Lower leg skin (tissue), 4 donors: ENCODE data around the gene JDP2. TPM values are rescaled to one million over a fixed set of nuclear protein-coding genes. Genes with fewer than 3 reads are reported as not detected.

Experiments used
- DNase-seq, 2 donors: peaks; one replicate each; pipeline ENCODE4 v3.0.0-alpha.2; 2019; ENCODE audit warnings: low spot score in 2 of 2
- H3K4me3 ChIP-seq: fragments of 200-600 bp; sonication (generic); 2 replicates; pipeline ENCODE4 v1.5.1; 2017; ENCODE audit warnings: mild to moderate bottlenecking, low read depth; ENCODE audit not compliant: poor library complexity, severe bottlenecking
- POLR2A ChIP-seq, 2 donors: fragments of 450-650 bp; IDR thresholded peaks; one replicate each; pipeline ENCODE4 v1.6.1; 2016 to 2017; ENCODE audit warnings: antibody characterized with exemption in 2 of 2, mild to moderate bottlenecking in 1 of 2, moderate library complexity in 1 of 2
- WGBS, 2 donors: methylation state at CpG; one replicate each; pipeline ENCODE4 v1.1.5; 2018; 5-methylcytosine and 5-hydroxymethylcytosine counted together
- intact Hi-C: fragments of 100-400 bp; cut with DNase I; formaldehyde crosslinking; loops from one replicate; pipeline ENCODE4 v1.15.0; 2023; ENCODE audit warnings: low total_unique reads
- total RNA-seq, 4 donors: library from RNA; depleted of rRNA; stranded (reverse); fragments of >200 nt; gene quantifications; one replicate each; pipeline ENCODE4 v1.1.0, GENCODE V29; 2016
- TF ChIP-seq, protein P1 (sequence below), 3 donors: fragments of 450-650 bp; IDR thresholded peaks; one replicate each; pipeline ENCODE4 v1.5.1; 2016; ENCODE audit warnings: antibody characterized with exemption in 3 of 3, mild to moderate bottlenecking in 3 of 3, moderate library complexity in 2 of 3

The JDP2 gene
- total RNA-seq, 4 donors from 2014 or later: 31.7 to 53.9 (median 36.0) TPM

DNA sequence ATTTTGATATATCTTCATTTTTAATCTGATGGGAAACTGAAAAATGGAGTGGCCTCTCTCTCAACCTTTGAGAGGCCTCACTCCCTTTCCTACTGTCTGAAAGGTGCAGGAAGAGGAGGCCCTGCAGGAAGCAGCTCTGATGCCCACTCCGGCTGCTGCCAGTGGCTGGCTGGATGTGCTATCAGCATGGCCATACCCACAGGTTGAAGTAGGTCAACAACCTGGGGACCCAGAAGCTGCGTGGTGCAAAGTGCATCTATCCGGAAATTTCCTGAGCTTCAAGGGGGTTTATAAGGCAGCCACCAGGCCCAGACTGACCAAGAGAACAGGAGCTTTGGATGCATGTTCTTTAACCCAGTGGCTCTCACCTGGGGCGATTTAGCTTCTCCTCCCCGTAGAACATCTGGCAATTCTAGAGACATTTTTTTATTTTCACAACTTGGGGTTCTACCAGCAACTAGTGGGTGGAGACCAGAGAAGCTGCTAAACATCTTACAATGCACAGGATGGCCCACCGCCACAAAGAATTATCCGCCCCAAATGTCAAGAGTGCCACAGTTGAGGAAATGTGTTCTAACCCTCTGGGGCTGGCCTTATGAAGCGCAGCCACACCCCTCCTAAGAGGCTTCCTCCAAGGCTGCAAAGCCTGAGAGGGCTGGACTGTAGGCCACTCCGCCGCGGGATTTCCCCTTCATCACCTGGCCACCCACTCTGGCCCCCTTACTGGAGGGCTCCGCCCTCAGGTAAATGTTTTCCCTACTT, 86.3 kb downstream of the JDP2 start:
- no peak overlapping the region for H3K4me3 ChIP-seq
- WGBS, 2 donors: 87 to 90% methylated on average over 12 of the region's 12 CpGs
- TF ChIP-seq, protein P1, sequence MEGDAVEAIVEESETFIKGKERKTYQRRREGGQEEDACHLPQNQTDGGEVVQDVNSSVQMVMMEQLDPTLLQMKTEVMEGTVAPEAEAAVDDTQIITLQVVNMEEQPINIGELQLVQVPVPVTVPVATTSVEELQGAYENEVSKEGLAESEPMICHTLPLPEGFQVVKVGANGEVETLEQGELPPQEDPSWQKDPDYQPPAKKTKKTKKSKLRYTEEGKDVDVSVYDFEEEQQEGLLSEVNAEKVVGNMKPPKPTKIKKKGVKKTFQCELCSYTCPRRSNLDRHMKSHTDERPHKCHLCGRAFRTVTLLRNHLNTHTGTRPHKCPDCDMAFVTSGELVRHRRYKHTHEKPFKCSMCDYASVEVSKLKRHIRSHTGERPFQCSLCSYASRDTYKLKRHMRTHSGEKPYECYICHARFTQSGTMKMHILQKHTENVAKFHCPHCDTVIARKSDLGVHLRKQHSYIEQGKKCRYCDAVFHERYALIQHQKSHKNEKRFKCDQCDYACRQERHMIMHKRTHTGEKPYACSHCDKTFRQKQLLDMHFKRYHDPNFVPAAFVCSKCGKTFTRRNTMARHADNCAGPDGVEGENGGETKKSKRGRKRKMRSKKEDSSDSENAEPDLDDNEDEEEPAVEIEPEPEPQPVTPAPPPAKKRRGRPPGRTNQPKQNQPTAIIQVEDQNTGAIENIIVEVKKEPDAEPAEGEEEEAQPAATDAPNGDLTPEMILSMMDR (IDR thresholded peaks at IDR 0.05): no peak
- TF ChIP-seq POLR2A (IDR thresholded peaks at IDR 0.05): no peak
- intact Hi-C loops: no loop called here
- no peak for DNase-seq

DNA sequence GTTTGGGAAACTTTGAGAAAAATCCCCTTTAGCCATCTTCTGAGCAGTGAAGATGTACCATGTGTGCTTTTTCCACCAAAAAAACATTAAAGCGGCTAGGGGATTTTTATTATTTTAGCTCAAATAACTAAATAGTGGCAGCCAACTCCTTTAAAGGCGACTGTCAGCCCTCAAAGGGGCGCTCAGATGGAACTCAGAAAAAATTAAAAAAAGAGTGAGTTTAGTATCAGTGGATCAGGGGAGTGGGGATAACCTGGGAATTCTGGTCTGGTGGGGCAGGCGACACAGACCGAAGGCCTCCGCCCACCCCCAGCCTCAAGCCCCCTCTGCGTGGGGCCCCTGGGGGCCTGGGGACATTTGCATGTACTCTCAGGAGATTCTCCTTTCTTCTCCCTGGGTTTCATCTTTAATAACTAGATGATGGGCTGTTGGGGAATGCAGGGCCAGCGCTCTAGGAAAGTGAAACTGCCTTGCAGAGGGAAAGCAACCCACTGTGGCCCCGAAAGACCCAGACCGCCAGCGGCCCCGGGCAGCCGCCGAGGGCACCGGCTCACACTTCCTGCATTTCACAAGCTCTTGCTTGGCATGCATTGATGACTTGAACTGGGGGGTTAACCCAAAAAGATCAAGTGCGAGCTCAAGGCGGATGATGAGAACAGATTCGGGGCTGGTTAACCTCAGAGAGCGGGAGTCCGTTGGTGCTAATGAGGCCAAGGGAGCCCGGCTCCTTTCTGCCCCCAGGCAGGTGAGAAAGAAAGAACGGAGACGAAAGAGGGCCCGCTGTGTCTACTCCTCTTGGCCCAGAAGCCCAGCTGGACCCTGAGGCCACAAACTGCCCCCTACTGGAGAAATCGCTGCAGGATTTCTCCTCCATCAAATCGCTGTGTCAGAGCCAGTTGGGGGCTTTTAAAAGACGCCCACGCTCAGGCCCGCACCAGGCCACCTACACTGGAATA, 87.1 kb downstream of the JDP2 start:
- WGBS, 2 donors: 27 to 47% methylated on average over 29 of the region's 29 CpGs
- intact Hi-C loops: no loop called here
- no peak overlapping the region for H3K4me3 ChIP-seq
- no peak for DNase-seq
- TF ChIP-seq POLR2A (IDR thresholded peaks at IDR 0.05): no peak
- TF ChIP-seq, protein P1 (IDR thresholded peaks at IDR 0.05): no peak

DNA sequence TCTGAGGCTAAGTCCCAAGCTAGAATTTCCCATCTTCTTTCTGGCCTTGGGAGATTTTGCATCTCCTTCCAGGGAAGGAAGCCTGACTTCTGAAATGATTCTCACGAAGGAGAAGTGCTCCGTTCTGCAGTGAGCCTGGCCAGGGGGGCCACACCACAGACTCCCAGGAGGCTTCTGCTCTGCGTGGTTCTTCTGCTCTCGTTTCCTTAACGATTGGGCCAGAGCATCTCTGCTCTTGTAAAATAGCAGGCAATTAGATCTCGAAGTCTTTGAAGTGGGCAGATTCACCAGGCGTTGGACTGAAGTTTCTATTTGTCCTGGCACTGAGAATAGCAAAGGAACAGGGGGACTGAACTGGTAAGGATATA, 87.8 kb downstream of the JDP2 start:
- intact Hi-C loops: no loop called here
- no peak for DNase-seq
- no peak for TF ChIP-seq POLR2A (IDR thresholded peaks at IDR 0.05)
- H3K4me3 ChIP-seq: no peak overlapping the region
- WGBS, 2 donors: 35 to 37% methylated on average over 7 of the region's 7 CpGs

DNA sequence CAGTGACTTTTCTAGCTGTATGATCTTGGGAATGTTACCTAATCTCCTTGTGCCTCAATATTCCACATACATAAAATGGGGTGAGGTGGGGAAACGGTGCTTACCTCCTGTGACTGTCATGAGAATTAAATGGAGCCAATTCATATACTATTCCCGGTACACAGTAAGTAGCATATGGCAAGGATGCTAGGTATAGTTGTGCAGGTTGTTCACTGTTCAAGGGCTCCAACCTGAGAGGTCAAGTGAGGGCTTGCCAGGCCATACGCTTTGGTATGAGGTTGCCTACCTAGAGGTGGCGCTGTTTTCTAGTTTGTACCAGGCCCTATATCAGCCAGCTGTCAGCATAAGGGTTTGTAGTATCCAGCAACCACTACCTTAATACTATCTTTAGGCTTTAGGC, 90.8 kb downstream of the JDP2 start:
- no peak for DNase-seq
- intact Hi-C loops: no loop called here
- TF ChIP-seq, protein P1 (IDR thresholded peaks at IDR 0.05): no peak
- no peak for TF ChIP-seq POLR2A (IDR thresholded peaks at IDR 0.05)
- WGBS, 2 donors: 64 to 78% methylated on average over 4 of the region's 4 CpGs
- no peak overlapping the region for H3K4me3 ChIP-seq

DNA sequence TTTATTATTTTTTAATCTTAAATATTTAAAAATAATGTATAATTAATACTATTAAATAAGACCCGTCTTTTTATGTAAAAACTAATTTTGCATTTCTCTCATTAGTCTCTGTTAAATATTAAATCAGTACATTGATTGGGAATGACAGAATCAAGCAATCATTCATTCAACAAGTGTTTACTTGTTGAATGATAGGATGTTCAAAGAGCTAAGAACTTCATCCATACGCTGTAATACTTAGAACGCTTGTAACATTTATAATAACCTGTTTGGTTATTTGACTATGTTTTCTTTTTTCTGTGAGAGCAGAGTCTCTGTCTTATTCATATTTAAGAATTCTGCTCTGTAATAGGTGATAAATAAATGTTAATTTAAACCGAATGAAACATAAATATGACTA, 91.6 kb downstream of the JDP2 start:
- DNase-seq: no peak
- no peak overlapping the region for H3K4me3 ChIP-seq
- TF ChIP-seq POLR2A (IDR thresholded peaks at IDR 0.05): no peak
- TF ChIP-seq, protein P1 (IDR thresholded peaks at IDR 0.05): no peak
- 94 to 96% methylated on average over 4 of the region's 4 CpGs for whole genome bisulfite sequencing, 2 donors
- intact Hi-C loops: no loop called here
